ENCODE measurements around the gene ABLIM2. TPM values are rescaled to one million over a fixed set of nuclear protein-coding genes. Genes with fewer than 3 reads are reported as not detected.
"Not testable (repeated sequence)": the region's sequence is repeated elsewhere in the genome, so short reads cannot be mapped to it uniquely, and the experiment has no call there.

ABLIM2 gene
- total RNA-seq, 1 experiment from 2014 or later = under 0.01 TPM

GRCh38 chr4:7964459-7964858 is 194.2 kb downstream of the ABLIM2 start:
- no peak for DNase-seq (ENCODE audit: low read depth)

- no peak for DNase-seq (ENCODE audit: low read depth)
Observed at GRCh38 chr4:7963691-7964090, 194.9 kb downstream of the ABLIM2 start.

GRCh38 chr4:7962609-7963508 is 195.8 kb downstream of the ABLIM2 start:
- no peak for DNase-seq (ENCODE audit: low read depth)

GRCh38 chr4:7960790-7961655 is 197.6 kb downstream of the ABLIM2 start:
- peak; percentile 99 for DNase-seq (ENCODE audit: low read depth)

- no peak for DNase-seq (ENCODE audit: low read depth)
Observed at GRCh38 chr4:7960017-7960789, 198.4 kb downstream of the ABLIM2 start.

GRCh38 chr4:7959078-7959477 is 199.5 kb downstream of the ABLIM2 start:
- no peak for DNase-seq (ENCODE audit: low read depth)

GRCh38 chr4:7956934-7957656 is 201.5 kb downstream of the ABLIM2 start:
- no peak for DNase-seq (ENCODE audit: low read depth)

GRCh38 chr4:7956270-7956808 is 202.3 kb downstream of the ABLIM2 start:
- DNase-seq (ENCODE audit: low read depth) = peak; percentile 100

GRCh38 chr4:7955393-7955792 is 203.2 kb downstream of the ABLIM2 start:
- DNase-seq (ENCODE audit: low read depth) = no peak

- no peak for DNase-seq (ENCODE audit: low read depth)
Observed at GRCh38 chr4:7952615-7953014, 206.0 kb downstream of the ABLIM2 start.

- DNase-seq (ENCODE audit: low read depth) = no peak
Observed at GRCh38 chr4:7950301-7951092, 208.1 kb downstream of the ABLIM2 start.

GRCh38 chr4:7949759-7950158 is 208.9 kb downstream of the ABLIM2 start:
- no peak for DNase-seq (ENCODE audit: low read depth)

GRCh38 chr4:7947927-7948326 is 210.7 kb downstream of the ABLIM2 start:
- no peak for DNase-seq (ENCODE audit: low read depth)

- DNase-seq (ENCODE audit: low read depth) = no peak
Observed at GRCh38 chr4:7945709-7946380, 212.8 kb downstream of the ABLIM2 start.

GRCh38 chr4:7944599-7945220 is 213.9 kb downstream of the ABLIM2 start:
- DNase-seq (ENCODE audit: low read depth) = no peak

GRCh38 chr4:7943688-7944087 is 214.9 kb downstream of the ABLIM2 start:
- not testable (repeated sequence) for DNase-seq (ENCODE audit: low read depth)

GRCh38 chr4:7943211-7943610 is 215.4 kb downstream of the ABLIM2 start:
- DNase-seq (ENCODE audit: low read depth) = no peak

- DNase-seq (ENCODE audit: low read depth) = no peak
Observed at GRCh38 chr4:7941965-7942496, 216.6 kb downstream of the ABLIM2 start.
